Trophoblast cell (in vitro differentiated cells and primary cell): Measurements from ENCODE around the gene AP3D1. TPM values are rescaled to one million over a fixed set of nuclear protein-coding genes. Genes with fewer than 3 reads are reported as not detected.
A peak's percentile ranks its signal among the peaks of the same experiment; 100 is the strongest.
"Not testable (repeated sequence)": the region's sequence is repeated elsewhere in the genome, so short reads cannot be mapped to it uniquely, and the experiment has no call there.

Experiments
- DNase-seq, 2 donors: peaks; one replicate each; pipeline ENCODE4 v3.0.0-alpha.2; 2016
- H2AFZ ChIP-seq: 2 replicates; pipeline ENCODE4 v1.6.1; 2013; ENCODE audit warnings: low read length, moderate library complexity, mild to moderate bottlenecking; ENCODE audit not compliant: insufficient read depth, poor library complexity
- H2AK5ac ChIP-seq: 2 replicates; pipeline ENCODE4 v1.6.1; 2013; ENCODE audit warnings: mild to moderate bottlenecking, low read length
- H2BK120ac ChIP-seq: 2 replicates; pipeline ENCODE4 v1.6.1; 2013; ENCODE audit warnings: low read length, mild to moderate bottlenecking, moderate library complexity; ENCODE audit not compliant: insufficient read depth, poor library complexity
- H2BK12ac ChIP-seq: 2 replicates; pipeline ENCODE4 v1.6.1; 2013; ENCODE audit warnings: mild to moderate bottlenecking, low read length, moderate library complexity
- H2BK5ac ChIP-seq: 2 replicates; pipeline ENCODE4 v1.6.1; 2013; ENCODE audit warnings: low read length, low read depth, moderate library complexity, mild to moderate bottlenecking; ENCODE audit not compliant: poor library complexity
- H3K14ac ChIP-seq: 2 replicates; pipeline ENCODE4 v1.6.1; 2013; ENCODE audit warnings: mild to moderate bottlenecking, low read length
- H3K18ac ChIP-seq: 2 replicates; pipeline ENCODE4 v1.6.1; 2013; ENCODE audit warnings: mild to moderate bottlenecking, low read length
- H3K23ac ChIP-seq: 2 replicates; pipeline ENCODE4 v1.6.1; 2013; ENCODE audit warnings: low read length
- H3K27ac ChIP-seq: 2 replicates; pipeline ENCODE4 v1.5.1; 2013; ENCODE audit warnings: low read depth, mild to moderate bottlenecking, inconsistent platforms, low read length, moderate library complexity
- H3K27me3 ChIP-seq: 2 replicates; pipeline ENCODE4 v1.6.1; 2013; ENCODE audit warnings: inconsistent platforms, mild to moderate bottlenecking, low read length, moderate library complexity; ENCODE audit not compliant: insufficient read depth
- H3K36me3 ChIP-seq, 2 experiments: 1 replicate in 1 of 2; 2 replicates in 1 of 2; pipeline ENCODE4 v1.6.1; 2013; ENCODE audit warnings: low read length in 2 of 2, mild to moderate bottlenecking in 2 of 2, moderate library complexity in 1 of 2; ENCODE audit not compliant: insufficient read depth in 2 of 2, control insufficient read depth in 1 of 2
- H3K4ac ChIP-seq: 2 replicates; pipeline ENCODE4 v1.6.1; 2013; ENCODE audit warnings: low read depth, mild to moderate bottlenecking, low read length, moderate library complexity
- H3K4me1 ChIP-seq, 2 experiments: 1 replicate in 1 of 2; 2 replicates in 1 of 2; pipeline ENCODE4 v1.6.1; 2013; ENCODE audit warnings: low read length in 2 of 2, mild to moderate bottlenecking in 2 of 2, moderate library complexity in 1 of 2; ENCODE audit not compliant: insufficient read depth in 2 of 2, control insufficient read depth in 1 of 2
- H3K4me2 ChIP-seq: 2 replicates; pipeline ENCODE4 v1.6.1; 2013; ENCODE audit warnings: inconsistent platforms, mild to moderate bottlenecking, low read length, moderate library complexity
- H3K4me3 ChIP-seq: 2 replicates; pipeline ENCODE4 v1.5.1; 2013; ENCODE audit warnings: mild to moderate bottlenecking, low read depth, low read length, inconsistent platforms
- H3K79me1 ChIP-seq: one replicate; pipeline ENCODE4 v1.6.1; 2013; ENCODE audit warnings: low read length
- H3K79me2 ChIP-seq: 2 replicates; pipeline ENCODE4 v1.6.1; 2013; ENCODE audit warnings: low read length, mild to moderate bottlenecking; ENCODE audit not compliant: control insufficient read depth, insufficient read depth, poor library complexity
- H3K9ac ChIP-seq: 2 replicates; pipeline ENCODE4 v1.6.1; 2013; ENCODE audit warnings: mild to moderate bottlenecking, low read length
- H3K9me3 ChIP-seq: 2 replicates; pipeline ENCODE4 v1.6.1; 2013; ENCODE audit warnings: low read depth, mild to moderate bottlenecking, control low read depth, inconsistent platforms, low read length; ENCODE audit not compliant: insufficient read depth
- H4K12ac ChIP-seq: 2 replicates; pipeline ENCODE4 v1.6.1; 2013; ENCODE audit warnings: low read depth, mild to moderate bottlenecking, low read length, moderate library complexity
- H4K8ac ChIP-seq: 2 replicates; pipeline ENCODE4 v1.6.1; 2013; ENCODE audit warnings: low read depth, mild to moderate bottlenecking, low read length, moderate library complexity
- H4K91ac ChIP-seq: one replicate; pipeline ENCODE4 v1.6.1; 2013; ENCODE audit warnings: low read depth, mild to moderate bottlenecking, low read length, moderate library complexity
- WGBS: extraction: QIAGEN DNeasy Blood & Tissue Kit; methylation state at CpG from one replicate; pipeline ENCODE4 v1.1.7; 2013; ENCODE audit warnings: missing lambda C conversion rate; ENCODE audit not compliant: insufficient read length, insufficient coverage; ENCODE audit errors: extremely low coverage; 5-methylcytosine and 5-hydroxymethylcytosine counted together
- polyA plus RNA-seq: library from polyadenylated mRNA; stranded (reverse); fragments of 200-250 nt; gene quantifications from 2 replicates; pipeline ENCODE4 v1.2.3, GENCODE V29; 2013

Gene AP3D1
- 96.9 and 101 TPM in 2 replicates for polyA plus RNA-seq

- Histone ChIP-seq H4K8ac (peak within 1 kb of the TSS; percentile 39), H3K4me3 (peak within 1 kb of the TSS; percentile 96), H2AFZ (peak within 1 kb of the TSS; percentile 48), H3K27ac (peak within 1 kb of the TSS; percentile 31), H3K27me3 (no peaks in the 10 kb centered on the region), H3K18ac (peak within 1 kb of the TSS; percentile 26), H3K79me1 (peaks cover 10% of the 10 kb centered on the region), H4K91ac (peak within 1 kb of the TSS; percentile 68), H3K4ac (peak within 1 kb of the TSS; percentile 59), H4K12ac (peak within 1 kb of the TSS; percentile 99), H3K23ac (no peak within 1 kb of the TSS), H3K9ac (peak within 1 kb of the TSS; percentile 98), H2BK120ac (peak within 1 kb of the TSS; percentile 57), H3K4me2 (peak within 1 kb of the TSS; percentile 77), H2BK5ac (peak within 1 kb of the TSS; percentile 81), H3K14ac (peak within 1 kb of the TSS; percentile 72), H2BK12ac (peak within 1 kb of the TSS; percentile 47), H3K36me3 (peaks cover 7 to 8% of the 10 kb centered on the region in 2 experiments), H3K79me2 (peaks cover 33% of the 10 kb centered on the region), H3K9me3 (no peaks in the 10 kb centered on the region), H2AK5ac (peak within 1 kb of the TSS; percentile 75), H3K4me1 (peaks cover 8 to 16% of the 10 kb centered on the region in 2 experiments)
- peak; percentile 100 for DNase-seq
- WGBS: no CpG with 5 or more reads among the region's 74 CpGs
These were observed at the start of gene AP3D1 for GRCh38 chr19:2151339-2152229. Gene AP3D1, minus strand, starts transcription at chr19:2151566. Its CDS starts 232 bp downstream, at chr19:2151334.

- H2AFZ ChIP-seq, H3K79me1 ChIP-seq, H3K4me3 ChIP-seq, H4K91ac ChIP-seq, H3K4ac ChIP-seq, H3K27me3 ChIP-seq, H3K4me2 ChIP-seq, H3K27ac ChIP-seq, H3K14ac ChIP-seq, H3K23ac ChIP-seq, H3K9ac ChIP-seq, H3K79me2 ChIP-seq, H3K4me1 ChIP-seq, H2BK12ac ChIP-seq, H3K18ac ChIP-seq, H4K8ac ChIP-seq, H4K12ac ChIP-seq, DNase-seq, H2BK5ac ChIP-seq, H2BK120ac ChIP-seq, H2AK5ac ChIP-seq: not testable (repeated sequence)
- over 99% methylated on average over 48 of the region's 50 CpGs for WGBS
- Histone ChIP-seq H3K36me3 (peaks cover 40 to 49% of the 10 kb centered on the region in 2 experiments), H3K9me3 (peaks cover 12% of the 10 kb centered on the region)
These were observed 49.4 kb upstream of the AP3D1 start for GRCh38 chr19:2200624-2201294.

- no peak overlapping the region for H3K4me2 ChIP-seq
- no peak overlapping the region for H3K9ac ChIP-seq
- no peak overlapping the region for H4K91ac ChIP-seq
- H3K4me1 ChIP-seq: no peaks in the 10 kb centered on the region
- peaks cover 48 to 56% of the 10 kb centered on the region in 2 experiments for H3K36me3 ChIP-seq
- H2BK12ac ChIP-seq: no peak overlapping the region
- no peak overlapping the region for H2AFZ ChIP-seq
- peaks cover 12% of the 10 kb centered on the region for H3K9me3 ChIP-seq
- no peaks in the 10 kb centered on the region for H3K79me2 ChIP-seq
- no peak for DNase-seq
- no peak overlapping the region for H3K4me3 ChIP-seq
- no peak overlapping the region for H4K12ac ChIP-seq
- H3K27me3 ChIP-seq: no peaks in the 10 kb centered on the region
- H2BK5ac ChIP-seq: no peak overlapping the region
- H2AK5ac ChIP-seq: no peak overlapping the region
- H3K27ac ChIP-seq: no peak overlapping the region
- H3K23ac ChIP-seq: no peak overlapping the region
- H4K8ac ChIP-seq: no peak overlapping the region
- H3K18ac ChIP-seq: no peak overlapping the region
- no peak overlapping the region for H3K14ac ChIP-seq
- no peaks in the 10 kb centered on the region for H3K79me1 ChIP-seq
- no peak overlapping the region for H3K4ac ChIP-seq
- WGBS: no CpG with 5 or more reads among the region's 37 CpGs
- no peak overlapping the region for H2BK120ac ChIP-seq
These were observed 48.7 kb upstream of the AP3D1 start for GRCh38 chr19:2199861-2200623.

GRCh38 chr19:2199215-2199614 lies 47.8 kb upstream of the AP3D1 start:
- H3K79me1 ChIP-seq: no peaks in the 10 kb centered on the region
- H4K8ac ChIP-seq: no peak overlapping the region
- peaks cover 50 to 57% of the 10 kb centered on the region in 2 experiments for H3K36me3 ChIP-seq
- no peaks in the 10 kb centered on the region for H3K4me1 ChIP-seq
- no peak overlapping the region for H2BK12ac ChIP-seq
- H3K23ac ChIP-seq: no peak overlapping the region
- H3K4ac ChIP-seq: no peak overlapping the region
- peaks cover 15% of the 10 kb centered on the region for H3K9me3 ChIP-seq
- H2AK5ac ChIP-seq: no peak overlapping the region
- H3K79me2 ChIP-seq: no peaks in the 10 kb centered on the region
- no peaks in the 10 kb centered on the region for H3K27me3 ChIP-seq
- H3K27ac ChIP-seq: no peak overlapping the region
- H2BK5ac ChIP-seq: no peak overlapping the region
- H2AFZ ChIP-seq: no peak overlapping the region
- no peak overlapping the region for H4K12ac ChIP-seq
- no peak overlapping the region for H3K14ac ChIP-seq
- no peak overlapping the region for H3K4me3 ChIP-seq
- DNase-seq: no peak
- no CpG with 5 or more reads among the region's 18 CpGs for WGBS
- no peak overlapping the region for H3K9ac ChIP-seq
- H3K18ac ChIP-seq: no peak overlapping the region
- H3K4me2 ChIP-seq: no peak overlapping the region
- H2BK120ac ChIP-seq: no peak overlapping the region
- H4K91ac ChIP-seq: no peak overlapping the region
